NT2/D1 (cell line): Measurements from ENCODE around the gene DCX.

Experiments
- SUZ12 ChIP-seq: IDR thresholded peaks from 2 replicates; pipeline ENCODE4 v1.6.1; 2011; ENCODE audit not compliant: insufficient read length, insufficient read depth; ENCODE audit errors: extremely low read depth
- ZNF274 ChIP-seq: IDR thresholded peaks from 2 replicates; pipeline ENCODE4 v1.6.1; 2011; ENCODE audit warnings: mild to moderate bottlenecking, low read depth, low read length

DNA sequence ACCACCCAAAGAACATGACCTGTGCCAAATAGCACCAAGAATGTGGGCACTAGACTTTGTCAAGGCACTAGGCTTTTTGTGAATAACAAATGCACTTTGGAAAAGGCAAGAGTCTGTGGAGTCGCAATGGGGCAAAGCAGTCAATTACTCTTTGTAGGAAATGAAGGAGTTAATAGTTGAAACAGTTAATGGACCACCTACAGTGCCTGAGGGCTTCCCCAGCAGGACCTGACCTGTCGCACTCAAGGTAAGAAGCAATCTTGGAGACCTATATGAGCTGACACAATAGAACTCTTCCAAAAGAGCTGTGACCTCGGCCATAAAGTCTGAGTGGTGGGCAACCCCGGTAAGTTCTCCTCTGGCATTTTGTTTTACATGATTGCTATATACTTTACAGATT lies 92.5 kb downstream of the DCX start:
- TF ChIP-seq SUZ12 (no peak), ZNF274 (no peak)
